NCI-H524 (cell line): ENCODE results near the gene AIRE.
A peak's percentile ranks its signal among the peaks of the same experiment; 100 is the strongest.

Experiments
- DNase-seq, 2 experiments: peaks; one replicate each; lab custom pipeline; 2025; lab: John Stamatoyannopoulos, UW

The AIRE gene

GRCh38 chr21:44304877-44305293, 19.2 kb downstream of the AIRE start:
- DNase-seq = peak; percentile 17 to 66

- no peak for DNase-seq
Observed at GRCh38 chr21:44305691-44306090, 20.0 kb downstream of the AIRE start.

GRCh38 chr21:44306936-44307704, 21.4 kb downstream of the AIRE start:
- DNase-seq = no peak

GRCh38 chr21:44310628-44311507, 25.2 kb downstream of the AIRE start:
- DNase-seq = no peak

- no peak for DNase-seq
Observed at GRCh38 chr21:44312089-44312488, 26.4 kb downstream of the AIRE start.

GRCh38 chr21:44312716-44313115, 27.0 kb downstream of the AIRE start:
- DNase-seq = no peak

- no peak for DNase-seq
Observed at GRCh38 chr21:44313451-44313850, 27.8 kb downstream of the AIRE start.

GRCh38 chr21:44314128-44314527, 28.5 kb downstream of the AIRE start:
- DNase-seq = no peak

GRCh38 chr21:44314561-44314960, 28.9 kb downstream of the AIRE start:
- no peak for DNase-seq

GRCh38 chr21:44315691-44316203, 30.1 kb downstream of the AIRE start:
- no peak for DNase-seq

GRCh38 chr21:44316277-44316900, 30.7 kb downstream of the AIRE start:
- no peak for DNase-seq

- DNase-seq = no peak
Observed at GRCh38 chr21:44317241-44317782, 31.6 kb downstream of the AIRE start.

GRCh38 chr21:44317871-44318270, 32.2 kb downstream of the AIRE start:
- DNase-seq = no peak

- DNase-seq = no peak
Observed at GRCh38 chr21:44318489-44319285, 33.0 kb downstream of the AIRE start.

GRCh38 chr21:44319407-44320065, 33.9 kb downstream of the AIRE start:
- no peak for DNase-seq

GRCh38 chr21:44320847-44321246, 35.2 kb downstream of the AIRE start:
- DNase-seq = no peak

- no peak for DNase-seq
Observed at GRCh38 chr21:44321846-44322450, 36.3 kb downstream of the AIRE start.

GRCh38 chr21:44322621-44323325, 37.1 kb downstream of the AIRE start:
- DNase-seq = no peak

- DNase-seq = no peak
Observed at GRCh38 chr21:44323591-44323990, 37.9 kb downstream of the AIRE start.
